HCT116 (cell line): ENCODE data around the gene CGN. TPM values are rescaled to one million over a fixed set of nuclear protein-coding genes. Genes with fewer than 3 reads are reported as not detected.

Source experiments
- ATAC-seq: fragments of 200-7000 bp; cut with Tn5 transposase; 2 replicates; pipeline ENCODE4 v1.9.1; 2020; ENCODE audit warnings: mild to moderate bottlenecking, moderate library complexity
- BruUV-seq: library from RNA; stranded (reverse); fragments of 400-500 nt; replicated peaks from 2 replicates; lab custom pipeline; 2021; lab: Mats Ljungman, UMichigan
- CTCF ChIA-PET: fragments of 300-600 bp; sonication (Branson Sonifier 250); formaldehyde crosslinking; loops from one replicate; lab custom pipeline; 2021; ENCODE audit warnings: antibody characterized with exemption; lab: Charles Lee
- POLR2A ChIA-PET: fragments of 300-600, 350-600 bp; sonication (Branson Sonifier 250); formaldehyde crosslinking; loops from one replicate; lab custom pipeline; 2021; ENCODE audit warnings: antibody characterized with exemption; lab: Charles Lee
- RAD21 ChIA-PET, 2 experiments: fragments of 300-600 bp; sonication (Branson Sonifier 250); formaldehyde crosslinking; loops; one replicate each; lab custom pipeline; 2023; ENCODE audit warnings: low total read pairs in 2 of 2; ENCODE audit not compliant: uncharacterized antibody in 2 of 2, unreplicated experiment in 2 of 2, low non-redundant PET in 1 of 2; lab: Charles Lee
- DNase-seq: peaks from one replicate; pipeline ENCODE4 v3.0.0-alpha.2; 2010; ENCODE audit warnings: low read depth, low spot score
- H2AFZ ChIP-seq: fragments of 200-600 bp; shearing (Covaris generic), sonication (generic); 2 replicates; pipeline ENCODE4 v1.6.1; 2017; ENCODE audit warnings: low read depth, mixed run types, mixed read lengths, antibody characterized with exemption, low read length; ENCODE audit not compliant: poor library complexity, severe bottlenecking
- H3K27ac ChIP-seq: 2 replicates; pipeline ENCODE4 v1.5.1; 2012; ENCODE audit warnings: low read depth, low read length
- H3K27me3 ChIP-seq: fragments of 200-600 bp; sonication (generic); 2 replicates; pipeline ENCODE4 v1.6.1; 2016; ENCODE audit warnings: mixed run types, low read length, mixed read lengths; ENCODE audit not compliant: insufficient read depth
- H3K36me3 ChIP-seq, 2 experiments: fragments of 200-500 bp in 1 of 2; fragments of 200-600 bp in 1 of 2; sonication (Bioruptor generic) in 1 of 2; sonication (generic) in 1 of 2; 2 replicates each; pipeline versions ENCODE4 v1.5.1 to v1.6.1; 2014 to 2016; ENCODE audit warnings: low read length in 2 of 2, inconsistent platforms in 1 of 2, mixed read lengths in 1 of 2, mixed run types in 1 of 2; ENCODE audit not compliant: insufficient read depth in 2 of 2, control insufficient read depth in 1 of 2
- H3K4me1 ChIP-seq, 2 experiments: fragments of 200-600 bp in 1 of 2; sonication (generic) in 1 of 2; 2 replicates each; pipeline versions ENCODE4 v1.5.1 to v1.6.1; 2012 to 2017; ENCODE audit warnings: low read length in 2 of 2, inconsistent platforms in 1 of 2, mild to moderate bottlenecking in 1 of 2, mixed read lengths in 1 of 2, mixed run types in 1 of 2, moderate library complexity in 1 of 2; ENCODE audit not compliant: insufficient read depth in 2 of 2, control insufficient read depth in 1 of 2
- H3K4me2 ChIP-seq: fragments of 200-600 bp; sonication (generic); 2 replicates; pipeline ENCODE4 v1.6.1; 2017; ENCODE audit warnings: mixed run types, low read length, mixed read lengths
- H3K4me3 ChIP-seq, 2 experiments: fragments of 200-600 bp in 1 of 2; sonication (generic) in 1 of 2; replicated peaks in 1 of 2; 2 replicates each; pipeline ENCODE4 v1.5.1; 2011 to 2016; ENCODE audit warnings: low read length in 2 of 2, control low read depth in 1 of 2, low read depth in 1 of 2, mild to moderate bottlenecking in 1 of 2, mixed read lengths in 1 of 2, mixed run types in 1 of 2
- H3K79me2 ChIP-seq: fragments of 200-600 bp; sonication (generic); 2 replicates; pipeline ENCODE4 v1.6.1; 2017; ENCODE audit warnings: mild to moderate bottlenecking, mixed run types, low read length, moderate library complexity, mixed read lengths; ENCODE audit not compliant: insufficient read depth
- H3K9ac ChIP-seq: fragments of 200-600 bp; sonication (generic); 2 replicates; pipeline ENCODE4 v1.6.1; 2016; ENCODE audit warnings: low read length, mixed read lengths
- H3K9me2 ChIP-seq: fragments of 200-600 bp; sonication (generic), shearing (Covaris generic); 2 replicates; pipeline ENCODE4 v1.6.1; 2017; ENCODE audit warnings: mixed run types, mild to moderate bottlenecking, moderate library complexity; ENCODE audit not compliant: insufficient read depth
- H3K9me3 ChIP-seq, 2 experiments: fragments of 200-500 bp in 1 of 2; fragments of 200-600 bp in 1 of 2; sonication (Bioruptor generic) in 1 of 2; sonication (generic) in 1 of 2; 2 replicates each; pipeline ENCODE4 v1.6.1; 2014 to 2017; ENCODE audit warnings: low read length in 2 of 2, mixed read lengths in 2 of 2, inconsistent platforms in 1 of 2, low read depth in 1 of 2, mild to moderate bottlenecking in 1 of 2, mixed run types in 1 of 2, moderate library complexity in 1 of 2; ENCODE audit not compliant: control insufficient read depth in 1 of 2, insufficient read depth in 1 of 2
- H4K20me1 ChIP-seq: fragments of 200-600 bp; sonication (generic), shearing (Covaris generic); 2 replicates; pipeline ENCODE4 v1.6.1; 2017; ENCODE audit warnings: mixed run types, mild to moderate bottlenecking, moderate library complexity; ENCODE audit not compliant: insufficient read depth
- EGR1 ChIP-seq: IDR thresholded peaks from 2 replicates; pipeline ENCODE4 v1.6.1; 2012; ENCODE audit warnings: low read depth
- FOSL1 ChIP-seq: IDR thresholded peaks from 2 replicates; pipeline ENCODE4 v1.6.1; 2012; ENCODE audit warnings: low read depth
- POLR2AphosphoS5 ChIP-seq: IDR thresholded peaks from 2 replicates; pipeline ENCODE4 v1.6.1; 2011; ENCODE audit warnings: mild to moderate bottlenecking, low read depth, low read length, moderate library complexity
- RAD21 ChIP-seq: IDR thresholded peaks from 2 replicates; pipeline ENCODE4 v1.6.1; 2012; ENCODE audit warnings: low read depth, mild to moderate bottlenecking
- SIN3A ChIP-seq: IDR thresholded peaks from 2 replicates; pipeline ENCODE4 v1.6.1; 2012; ENCODE audit warnings: low read depth
- SP1 ChIP-seq: IDR thresholded peaks from 2 replicates; pipeline ENCODE4 v1.6.1; 2012; ENCODE audit warnings: low read depth
- YY1 ChIP-seq: IDR thresholded peaks from 2 replicates; pipeline ENCODE4 v1.6.1; 2011; ENCODE audit warnings: low read length, low read depth, moderate library complexity, mild to moderate bottlenecking; ENCODE audit not compliant: insufficient replicate concordance; ENCODE audit errors: extremely low read depth
- ZFX ChIP-seq: fragments of 450-650 bp; IDR thresholded peaks from 2 replicates; pipeline ENCODE4 v1.6.1; 2017
- ZNF274 ChIP-seq: fragments of 200-500 bp; sonication (Bioruptor generic); IDR thresholded peaks from 2 replicates; pipeline ENCODE4 v1.6.1; 2014; ENCODE audit warnings: mild to moderate bottlenecking, low read depth, low read length, inconsistent platforms
- intact Hi-C: fragments of 100-400 bp; cut with micrococcal nuclease; formaldehyde crosslinking; loops from 2 replicates; pipeline ENCODE4 v1.10.0; 2022
- total RNA-seq: library from RNA; stranded (reverse); gene quantifications from one replicate; pipeline ENCODE4 v1.2.1, GENCODE V29; 2021; ENCODE audit not compliant: unreplicated experiment
- TF ChIP-seq, protein P1 (sequence below): IDR thresholded peaks from 2 replicates; pipeline ENCODE4 v1.6.1; 2012; ENCODE audit warnings: low read depth
- TF ChIP-seq, protein P2 (sequence below): IDR thresholded peaks from 2 replicates; pipeline ENCODE4 v1.6.1; 2012
- TF ChIP-seq, protein P3 (sequence below): IDR thresholded peaks from 2 replicates; pipeline ENCODE4 v1.6.1; 2011; ENCODE audit warnings: mild to moderate bottlenecking, low read length, moderate library complexity; ENCODE audit not compliant: insufficient replicate concordance; ENCODE audit errors: extremely low read depth

The CGN gene
- total RNA-seq, 1 experiment from 2014 or later: 19.7 TPM

DNA sequence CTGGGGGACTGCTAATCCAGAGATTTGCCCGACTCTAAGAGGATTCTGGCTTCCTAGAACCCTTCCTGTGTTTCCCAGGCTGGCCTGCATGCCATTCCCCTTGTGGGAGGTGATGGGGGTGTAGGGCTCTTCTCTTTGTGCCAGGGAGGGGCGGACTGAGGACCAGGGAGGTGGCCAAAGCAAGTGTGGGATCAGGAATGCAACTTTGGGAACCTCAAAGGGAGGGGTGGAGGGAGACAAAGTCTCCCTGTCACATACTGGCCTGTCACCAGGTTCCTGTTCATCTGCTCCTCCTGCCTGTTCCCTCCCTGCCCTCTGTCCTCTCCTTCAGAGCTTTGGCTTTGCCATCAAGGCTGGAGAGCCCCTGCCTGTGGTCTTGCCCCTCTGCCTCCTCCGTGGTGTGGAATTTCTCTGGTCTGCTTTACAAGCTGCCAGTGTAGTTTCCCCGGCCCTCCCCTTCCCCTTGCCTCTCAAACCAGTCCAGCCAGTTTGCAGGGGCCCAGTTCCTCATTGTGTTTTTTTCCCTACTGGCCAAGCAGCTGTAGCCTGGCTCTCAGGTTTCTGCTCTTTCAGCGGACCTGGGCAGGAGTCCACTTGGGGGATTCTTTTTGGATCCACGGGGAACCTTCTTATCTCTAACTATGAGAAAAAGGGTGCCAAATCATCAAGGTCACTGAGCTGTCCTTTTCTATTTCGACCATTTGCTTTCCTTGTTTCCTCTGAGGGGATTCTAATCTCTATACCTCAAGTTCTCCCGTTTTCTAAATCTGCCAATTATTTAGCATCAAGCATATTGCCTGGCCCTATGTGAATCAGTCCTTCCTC is 1.8 kb downstream of the CGN start (continued):
- TF ChIP-seq, protein P1, sequence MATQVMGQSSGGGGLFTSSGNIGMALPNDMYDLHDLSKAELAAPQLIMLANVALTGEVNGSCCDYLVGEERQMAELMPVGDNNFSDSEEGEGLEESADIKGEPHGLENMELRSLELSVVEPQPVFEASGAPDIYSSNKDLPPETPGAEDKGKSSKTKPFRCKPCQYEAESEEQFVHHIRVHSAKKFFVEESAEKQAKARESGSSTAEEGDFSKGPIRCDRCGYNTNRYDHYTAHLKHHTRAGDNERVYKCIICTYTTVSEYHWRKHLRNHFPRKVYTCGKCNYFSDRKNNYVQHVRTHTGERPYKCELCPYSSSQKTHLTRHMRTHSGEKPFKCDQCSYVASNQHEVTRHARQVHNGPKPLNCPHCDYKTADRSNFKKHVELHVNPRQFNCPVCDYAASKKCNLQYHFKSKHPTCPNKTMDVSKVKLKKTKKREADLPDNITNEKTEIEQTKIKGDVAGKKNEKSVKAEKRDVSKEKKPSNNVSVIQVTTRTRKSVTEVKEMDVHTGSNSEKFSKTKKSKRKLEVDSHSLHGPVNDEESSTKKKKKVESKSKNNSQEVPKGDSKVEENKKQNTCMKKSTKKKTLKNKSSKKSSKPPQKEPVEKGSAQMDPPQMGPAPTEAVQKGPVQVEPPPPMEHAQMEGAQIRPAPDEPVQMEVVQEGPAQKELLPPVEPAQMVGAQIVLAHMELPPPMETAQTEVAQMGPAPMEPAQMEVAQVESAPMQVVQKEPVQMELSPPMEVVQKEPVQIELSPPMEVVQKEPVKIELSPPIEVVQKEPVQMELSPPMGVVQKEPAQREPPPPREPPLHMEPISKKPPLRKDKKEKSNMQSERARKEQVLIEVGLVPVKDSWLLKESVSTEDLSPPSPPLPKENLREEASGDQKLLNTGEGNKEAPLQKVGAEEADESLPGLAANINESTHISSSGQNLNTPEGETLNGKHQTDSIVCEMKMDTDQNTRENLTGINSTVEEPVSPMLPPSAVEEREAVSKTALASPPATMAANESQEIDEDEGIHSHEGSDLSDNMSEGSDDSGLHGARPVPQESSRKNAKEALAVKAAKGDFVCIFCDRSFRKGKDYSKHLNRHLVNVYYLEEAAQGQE: no peak
- TF ChIP-seq POLR2AphosphoS5 (peak; percentile 47), RAD21 (no peak), ZNF274 (no peak)

DNA sequence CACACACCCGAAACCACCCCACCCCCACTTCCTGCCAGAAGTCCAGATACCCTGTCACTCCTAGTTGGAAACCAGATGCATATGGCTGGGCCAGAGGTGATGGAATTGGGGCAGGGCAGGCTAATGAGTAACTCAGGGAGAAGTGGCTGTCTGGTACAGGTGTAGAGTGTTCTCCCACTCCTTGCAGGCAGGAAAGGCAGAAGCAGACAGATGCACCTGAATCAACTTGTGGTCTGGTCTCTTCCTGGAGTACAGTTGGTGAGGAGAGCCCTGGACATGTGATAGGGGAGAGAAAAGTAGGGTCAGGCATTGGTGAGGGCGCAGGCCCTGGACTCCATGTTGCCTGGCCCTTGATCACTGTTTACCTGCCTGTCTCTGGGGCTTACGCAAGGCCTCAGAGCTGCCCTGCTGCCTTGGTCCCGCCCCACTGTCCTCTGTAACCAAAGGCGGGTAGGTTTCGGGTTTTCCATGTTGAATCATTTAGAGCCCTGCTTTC is 2.5 kb downstream of the CGN start:
- ATAC-seq: peak; percentile 15
- peak overlapping the region; percentile 91 for H3K4me2 ChIP-seq
- DNase-seq: no peak
- no peak overlapping the region for H2AFZ ChIP-seq
- H3K4me3 ChIP-seq: peak overlapping the region; percentile 68 to 72
- peaks cover 0 to 3% of the 10 kb centered on the region in 2 experiments; a peak in 1 of 4 replicates for H3K36me3 ChIP-seq
- RAD21 ChIA-PET: interaction anchor here in 1 of 2 experiments (0.6 kb wide), 1 partner anchor 101 kb away, joined by 3 read pairs; no protein-coding TSS in a partner anchor
- H3K9me3 ChIP-seq: no peaks in the 10 kb centered on the region
- POLR2A ChIA-PET: interaction anchor here (0.6 to 1.1 kb wide), 4 partner anchors 17 to 232 kb away, joined by 3 to 4 read pairs (median 3); partner anchors contain the start of gene ZNF687
- peak overlapping the region; percentile 75 for H3K9ac ChIP-seq
- H3K79me2 ChIP-seq: peaks cover 37% of the 10 kb centered on the region
- CTCF ChIA-PET: no interaction called here
- H3K27me3 ChIP-seq: no peaks in the 10 kb centered on the region
- no peaks in the 10 kb centered on the region for H4K20me1 ChIP-seq
- intact Hi-C loops: loop anchor here (2.0 to 5.0 kb wide), 2 partner anchors 55 to 71 kb away; partner anchors contain the start of gene POGZ
- no TSS peak for BruUV-seq
- peak overlapping the region; percentile 84 for H3K27ac ChIP-seq
- no peaks in the 10 kb centered on the region for H3K9me2 ChIP-seq
- H3K4me1 ChIP-seq: peaks cover 66 to 81% of the 10 kb centered on the region in 2 experiments
- TF ChIP-seq, protein P1: no peak
- no peak for TF ChIP-seq YY1
- TF ChIP-seq, protein P2, sequence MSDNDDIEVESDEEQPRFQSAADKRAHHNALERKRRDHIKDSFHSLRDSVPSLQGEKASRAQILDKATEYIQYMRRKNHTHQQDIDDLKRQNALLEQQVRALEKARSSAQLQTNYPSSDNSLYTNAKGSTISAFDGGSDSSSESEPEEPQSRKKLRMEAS: no peak
- TF ChIP-seq SP1: no peak
- TF ChIP-seq EGR1: no peak
- TF ChIP-seq SIN3A: no peak
- no peak for TF ChIP-seq FOSL1
- TF ChIP-seq, protein P3, sequence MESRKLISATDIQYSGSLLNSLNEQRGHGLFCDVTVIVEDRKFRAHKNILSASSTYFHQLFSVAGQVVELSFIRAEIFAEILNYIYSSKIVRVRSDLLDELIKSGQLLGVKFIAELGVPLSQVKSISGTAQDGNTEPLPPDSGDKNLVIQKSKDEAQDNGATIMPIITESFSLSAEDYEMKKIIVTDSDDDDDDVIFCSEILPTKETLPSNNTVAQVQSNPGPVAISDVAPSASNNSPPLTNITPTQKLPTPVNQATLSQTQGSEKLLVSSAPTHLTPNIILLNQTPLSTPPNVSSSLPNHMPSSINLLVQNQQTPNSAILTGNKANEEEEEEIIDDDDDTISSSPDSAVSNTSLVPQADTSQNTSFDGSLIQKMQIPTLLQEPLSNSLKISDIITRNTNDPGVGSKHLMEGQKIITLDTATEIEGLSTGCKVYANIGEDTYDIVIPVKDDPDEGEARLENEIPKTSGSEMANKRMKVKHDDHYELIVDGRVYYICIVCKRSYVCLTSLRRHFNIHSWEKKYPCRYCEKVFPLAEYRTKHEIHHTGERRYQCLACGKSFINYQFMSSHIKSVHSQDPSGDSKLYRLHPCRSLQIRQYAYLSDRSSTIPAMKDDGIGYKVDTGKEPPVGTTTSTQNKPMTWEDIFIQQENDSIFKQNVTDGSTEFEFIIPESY: no peak
- no peak for TF ChIP-seq ZFX
